HG02588 (cell line): Measurements from ENCODE around the gene AFF3.

Experiments
- ATAC-seq: cut with Tn5 transposase; IDR thresholded peaks from one replicate; pipeline ENCODE4 v1.9.1; 2021; ENCODE audit warnings: mild to moderate bottlenecking, moderate library complexity; ENCODE audit not compliant: unreplicated experiment

The AFF3 gene

GRCh38 chr2:99864561-99865553, 277.5 kb downstream of the AFF3 start:
- ATAC-seq: no peak

GRCh38 chr2:99863903-99864270, 278.5 kb downstream of the AFF3 start:
- ATAC-seq: no peak

GRCh38 chr2:99863236-99863902, 279.0 kb downstream of the AFF3 start:
- no peak for ATAC-seq

- ATAC-seq: no peak
These were observed 279.8 kb downstream of the AFF3 start for GRCh38 chr2:99862566-99862965.

GRCh38 chr2:99861376-99861760, 281.0 kb downstream of the AFF3 start:
- ATAC-seq: no peak

- no peak for ATAC-seq
These were observed 281.5 kb downstream of the AFF3 start for GRCh38 chr2:99860720-99861375.

GRCh38 chr2:99858951-99859596, 283.3 kb downstream of the AFF3 start:
- no peak for ATAC-seq

GRCh38 chr2:99857867-99858444, 284.4 kb downstream of the AFF3 start:
- no peak for ATAC-seq

GRCh38 chr2:99857372-99857771, 285.0 kb downstream of the AFF3 start:
- ATAC-seq: no peak

- no peak for ATAC-seq
These were observed 286.3 kb downstream of the AFF3 start for GRCh38 chr2:99856119-99856518.

- no peak for ATAC-seq
These were observed 288.0 kb downstream of the AFF3 start for GRCh38 chr2:99854236-99854852.

- no peak for ATAC-seq
These were observed 289.4 kb downstream of the AFF3 start for GRCh38 chr2:99852956-99853355.

GRCh38 chr2:99852376-99852934, 289.9 kb downstream of the AFF3 start:
- no peak for ATAC-seq

- ATAC-seq: no peak
These were observed 290.6 kb downstream of the AFF3 start for GRCh38 chr2:99851811-99852210.

- no peak for ATAC-seq
These were observed 291.3 kb downstream of the AFF3 start for GRCh38 chr2:99851089-99851488.

GRCh38 chr2:99850084-99850710, 292.2 kb downstream of the AFF3 start:
- ATAC-seq: no peak

- ATAC-seq: no peak
These were observed 295.8 kb downstream of the AFF3 start for GRCh38 chr2:99846462-99847107.

GRCh38 chr2:99845296-99845695, 297.1 kb downstream of the AFF3 start:
- no peak for ATAC-seq

GRCh38 chr2:99842451-99842850, 299.9 kb downstream of the AFF3 start:
- ATAC-seq: no peak
